ENCODE results near the gene METTL24.

Gene METTL24

DNA sequence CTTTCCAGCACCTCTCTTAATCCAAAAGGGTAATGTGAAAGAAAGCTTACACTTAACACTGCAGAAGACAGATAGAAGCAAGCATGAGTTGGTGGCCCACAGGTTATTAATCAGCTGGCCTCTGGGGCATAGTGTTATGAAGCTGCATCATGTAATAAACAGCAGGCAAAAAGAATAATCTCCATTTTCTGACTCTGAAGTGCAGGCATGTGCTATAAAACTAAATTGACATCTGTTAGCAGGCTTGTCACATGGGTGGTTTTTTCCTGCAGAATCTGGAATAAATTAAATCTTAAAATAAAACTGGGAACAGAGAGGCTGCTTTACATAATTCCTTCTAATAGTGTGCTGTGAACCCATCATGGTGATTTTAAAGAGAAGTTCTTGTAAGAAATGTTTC is 73.3 kb downstream of the METTL24 start:
- H3K9me3 ChIP-seq (ENCODE audit: insufficient read depth, low read depth, low read length): peaks cover 4% of the 10 kb centered on the region
- no peaks in the 10 kb centered on the region for H4K20me1 ChIP-seq (ENCODE audit: insufficient read depth, low read length, poor library complexity, severe bottlenecking)
- no peaks in the 10 kb centered on the region for H3K36me3 ChIP-seq (ENCODE audit: insufficient read depth, low read length)
- H3F3A ChIP-seq (ENCODE audit: low read depth): no peaks in the 10 kb centered on the region
- no peaks in the 10 kb centered on the region for H3K79me2 ChIP-seq (ENCODE audit: insufficient read depth, low read length)
- H3K4me1 ChIP-seq (ENCODE audit: insufficient read depth, low read length, poor library complexity, severe bottlenecking): no peaks in the 10 kb centered on the region
- TF ChIP-seq, protein P1, sequence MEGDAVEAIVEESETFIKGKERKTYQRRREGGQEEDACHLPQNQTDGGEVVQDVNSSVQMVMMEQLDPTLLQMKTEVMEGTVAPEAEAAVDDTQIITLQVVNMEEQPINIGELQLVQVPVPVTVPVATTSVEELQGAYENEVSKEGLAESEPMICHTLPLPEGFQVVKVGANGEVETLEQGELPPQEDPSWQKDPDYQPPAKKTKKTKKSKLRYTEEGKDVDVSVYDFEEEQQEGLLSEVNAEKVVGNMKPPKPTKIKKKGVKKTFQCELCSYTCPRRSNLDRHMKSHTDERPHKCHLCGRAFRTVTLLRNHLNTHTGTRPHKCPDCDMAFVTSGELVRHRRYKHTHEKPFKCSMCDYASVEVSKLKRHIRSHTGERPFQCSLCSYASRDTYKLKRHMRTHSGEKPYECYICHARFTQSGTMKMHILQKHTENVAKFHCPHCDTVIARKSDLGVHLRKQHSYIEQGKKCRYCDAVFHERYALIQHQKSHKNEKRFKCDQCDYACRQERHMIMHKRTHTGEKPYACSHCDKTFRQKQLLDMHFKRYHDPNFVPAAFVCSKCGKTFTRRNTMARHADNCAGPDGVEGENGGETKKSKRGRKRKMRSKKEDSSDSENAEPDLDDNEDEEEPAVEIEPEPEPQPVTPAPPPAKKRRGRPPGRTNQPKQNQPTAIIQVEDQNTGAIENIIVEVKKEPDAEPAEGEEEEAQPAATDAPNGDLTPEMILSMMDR (conservative IDR thresholded peaks at IDR 0.05; ENCODE audit: low read length): no peak
- TF ChIP-seq EZH2phosphoT487 (IDR thresholded peaks at IDR 0.05; ENCODE audit: borderline replicate concordance): no peak
- H3K27me3 ChIP-seq (ENCODE audit: insufficient read depth, low read length, poor library complexity, severe bottlenecking): no peaks in the 10 kb centered on the region
- no peaks in the 10 kb centered on the region for H3K9me2 ChIP-seq (replicated peaks; ENCODE audit: low read depth, low read length)
- H2AFZ ChIP-seq (ENCODE audit: low read length): no peak overlapping the region
- no peak overlapping the region for H3K9ac ChIP-seq (ENCODE audit: low read depth, low read length, poor library complexity, severe bottlenecking)
- no peak overlapping the region for H3K4me3 ChIP-seq (ENCODE audit: low read length, poor library complexity, severe bottlenecking)
- no peak overlapping the region for H3K4me2 ChIP-seq (ENCODE audit: low read depth, low read length, poor library complexity, severe bottlenecking)

DNA sequence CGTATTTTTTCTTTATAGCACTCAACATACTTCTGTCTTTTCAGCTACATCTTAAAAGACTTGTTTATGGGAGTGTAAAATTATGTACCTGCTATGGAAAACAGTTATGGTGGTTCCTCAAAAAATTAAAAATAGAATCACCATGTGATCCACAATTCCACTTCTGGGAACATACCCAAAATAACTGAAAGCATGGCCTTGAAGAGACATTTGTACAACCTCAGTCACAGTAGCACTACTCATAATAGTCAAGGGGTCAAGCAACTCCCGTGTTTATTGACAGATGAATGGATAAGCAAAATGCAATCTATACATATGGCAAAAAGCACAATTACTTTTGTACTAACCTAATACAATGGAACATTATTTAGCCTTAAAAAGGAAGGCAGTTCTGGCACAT is 74.5 kb downstream of the METTL24 start:
- Histone ChIP-seq H3K36me3 (ENCODE audit: insufficient read depth, low read length) (no peaks in the 10 kb centered on the region), H3K9me3 (ENCODE audit: insufficient read depth, low read depth, low read length) (peaks cover 7% of the 10 kb centered on the region), H4K20me1 (ENCODE audit: insufficient read depth, low read length, poor library complexity, severe bottlenecking) (no peaks in the 10 kb centered on the region), H3K4me1 (ENCODE audit: insufficient read depth, low read length, poor library complexity, severe bottlenecking) (no peaks in the 10 kb centered on the region), H3K4me2 (ENCODE audit: low read depth, low read length, poor library complexity, severe bottlenecking) (no peak overlapping the region), H2AFZ (ENCODE audit: low read length) (no peak overlapping the region), H3K9me2 (replicated peaks; ENCODE audit: low read depth, low read length) (no peaks in the 10 kb centered on the region), H3F3A (ENCODE audit: low read depth) (no peaks in the 10 kb centered on the region), H3K27me3 (ENCODE audit: insufficient read depth, low read length, poor library complexity, severe bottlenecking) (no peaks in the 10 kb centered on the region), H3K4me3 (ENCODE audit: low read length, poor library complexity, severe bottlenecking) (no peak overlapping the region), H3K9ac (ENCODE audit: low read depth, low read length, poor library complexity, severe bottlenecking) (no peak overlapping the region), H3K79me2 (ENCODE audit: insufficient read depth, low read length) (no peaks in the 10 kb centered on the region)
- TF ChIP-seq, protein P1 (conservative IDR thresholded peaks at IDR 0.05; ENCODE audit: low read length): no peak

DNA sequence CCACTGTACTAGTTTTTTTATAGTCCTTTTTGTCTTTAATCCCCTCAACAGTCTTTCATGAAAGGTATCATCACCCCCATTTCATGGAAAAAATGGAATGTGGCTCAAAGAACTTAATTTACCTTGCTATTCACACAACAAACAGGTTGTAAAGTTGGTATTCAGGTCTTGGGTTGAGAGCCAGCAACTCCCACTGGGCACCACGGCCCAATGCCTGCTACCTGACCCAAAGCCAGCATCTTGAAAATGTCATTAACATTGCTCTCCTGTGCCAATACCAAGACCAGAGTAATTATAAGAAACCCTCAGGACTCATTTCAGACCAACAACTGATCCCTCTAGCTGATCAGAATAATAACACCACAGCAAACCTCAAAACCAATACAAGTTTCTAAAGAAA is 75.7 kb downstream of the METTL24 start:
- Histone ChIP-seq H3K79me2 (ENCODE audit: insufficient read depth, low read length) (no peaks in the 10 kb centered on the region), H3K4me2 (ENCODE audit: low read depth, low read length, poor library complexity, severe bottlenecking) (no peak overlapping the region), H4K20me1 (ENCODE audit: insufficient read depth, low read length, poor library complexity, severe bottlenecking) (no peaks in the 10 kb centered on the region), H3F3A (ENCODE audit: low read depth) (no peaks in the 10 kb centered on the region), H3K9me3 (ENCODE audit: insufficient read depth, low read depth, low read length) (peaks cover 7% of the 10 kb centered on the region), H2AFZ (ENCODE audit: low read length) (no peak overlapping the region), H3K4me3 (ENCODE audit: low read length, poor library complexity, severe bottlenecking) (no peak overlapping the region), H3K36me3 (ENCODE audit: insufficient read depth, low read length) (no peaks in the 10 kb centered on the region), H3K27me3 (ENCODE audit: insufficient read depth, low read length, poor library complexity, severe bottlenecking) (no peaks in the 10 kb centered on the region), H3K9ac (ENCODE audit: low read depth, low read length, poor library complexity, severe bottlenecking) (no peak overlapping the region), H3K9me2 (replicated peaks; ENCODE audit: low read depth, low read length) (no peaks in the 10 kb centered on the region), H3K4me1 (ENCODE audit: insufficient read depth, low read length, poor library complexity, severe bottlenecking) (no peaks in the 10 kb centered on the region)
- TF ChIP-seq, protein P1 (conservative IDR thresholded peaks at IDR 0.05; ENCODE audit: low read length): no peak
- TF ChIP-seq EZH2phosphoT487 (IDR thresholded peaks at IDR 0.05; ENCODE audit: borderline replicate concordance): no peak
